CD14-positive monocyte (primary cell): ENCODE data around the gene ABCD2. TPM values are rescaled to one million over a fixed set of nuclear protein-coding genes. Genes with fewer than 3 reads are reported as not detected.

Experiments
- DNase-seq, 3 donors: peaks; one replicate each; pipeline ENCODE4 v3.0.0-alpha.2; 2011 to 2022
- H2AFZ ChIP-seq: 2 replicates; pipeline ENCODE4 v1.6.0; 2012; ENCODE audit warnings: mild to moderate bottlenecking, low read depth, low read length, inconsistent platforms; ENCODE audit not compliant: insufficient read depth, poor library complexity, severe bottlenecking
- H3K27ac ChIP-seq, 2 donors: 1 replicate in 1 of 2; 2 replicates in 1 of 2; pipeline ENCODE4 v1.5.1; 2012 to 2013; ENCODE audit warnings: low read length in 2 of 2, control low read depth in 1 of 2, inconsistent platforms in 1 of 2, low read depth in 1 of 2, mild to moderate bottlenecking in 1 of 2
- H3K27me3 ChIP-seq, 2 donors: one replicate each; pipeline versions ENCODE4 v1.6.0 to v1.6.1; 2011 to 2013; ENCODE audit warnings: low read length in 2 of 2; ENCODE audit not compliant: control insufficient read depth in 2 of 2, insufficient read depth in 2 of 2
- H3K36me3 ChIP-seq, 2 donors: replicated peaks in 1 of 2; 1 replicate in 1 of 2; 2 replicates in 1 of 2; pipeline versions ENCODE4 v1.5.1 to v1.6.1; 2012 to 2013; ENCODE audit warnings: low read length in 2 of 2, control low read depth in 1 of 2, inconsistent platforms in 1 of 2, mild to moderate bottlenecking in 1 of 2; ENCODE audit not compliant: insufficient read depth in 2 of 2, control insufficient read depth in 1 of 2
- H3K4me1 ChIP-seq, 2 donors: 1 replicate in 1 of 2; 2 replicates in 1 of 2; pipeline versions ENCODE4 v1.5.1 to v1.6.1; 2012 to 2013; ENCODE audit warnings: low read length in 2 of 2, control low read depth in 1 of 2, inconsistent platforms in 1 of 2, mild to moderate bottlenecking in 1 of 2, moderate library complexity in 1 of 2; ENCODE audit not compliant: insufficient read depth in 2 of 2, control insufficient read depth in 1 of 2
- H3K4me2 ChIP-seq: replicated peaks from 2 replicates; pipeline ENCODE3; 2012; ENCODE audit warnings: low read length, moderate library complexity, mild to moderate bottlenecking; ENCODE audit not compliant: poor library complexity, severe bottlenecking; ENCODE audit errors: extremely low read depth
- H3K4me3 ChIP-seq, 3 experiments: fragments of 200-600 bp in 1 of 3; sonication (generic) in 1 of 3; replicated peaks in 1 of 3; 1 replicate in 2 of 3; 2 replicates in 1 of 3; pipeline ENCODE4 v1.5.1; 2011 to 2013; ENCODE audit warnings: low read length in 3 of 3, mild to moderate bottlenecking in 3 of 3, control low read depth in 2 of 3, low read depth in 2 of 3, inconsistent platforms in 1 of 3, moderate library complexity in 1 of 3
- H3K79me2 ChIP-seq: 2 replicates; pipeline ENCODE4 v1.6.0; 2012; ENCODE audit warnings: mild to moderate bottlenecking, control low read depth, inconsistent platforms, low read length, moderate library complexity; ENCODE audit not compliant: insufficient read depth
- H3K9ac ChIP-seq: 2 replicates; pipeline ENCODE4 v1.6.0; 2017; ENCODE audit warnings: low read length, mild to moderate bottlenecking; ENCODE audit not compliant: insufficient read depth, poor library complexity, severe bottlenecking
- H3K9me3 ChIP-seq, 2 donors: replicated peaks in 1 of 2; 1 replicate in 1 of 2; 2 replicates in 1 of 2; pipeline versions ENCODE4 v1.5.1 to v1.6.1; 2012 to 2013; ENCODE audit warnings: low read length in 2 of 2, control low read depth in 1 of 2; ENCODE audit not compliant: control insufficient read depth in 1 of 2, insufficient read depth in 1 of 2
- H4K20me1 ChIP-seq: 2 replicates; pipeline ENCODE4 v1.6.0; 2012; ENCODE audit warnings: mild to moderate bottlenecking, low read length, control low read depth, moderate library complexity; ENCODE audit not compliant: insufficient read depth
- H3K27ac Mint-ChIP-seq, 7 donors: one replicate each; pipeline ENCODE4 v1.8.0; 2020; ENCODE audit warnings: mild to moderate bottlenecking in 7 of 7, mixed read lengths in 7 of 7, moderate library complexity in 6 of 7, inconsistent platforms in 2 of 7
- H3K27me3 Mint-ChIP-seq, 3 donors: one replicate each; pipeline ENCODE4 v1.8.0; 2021 to 2022; ENCODE audit warnings: low read depth in 3 of 3, mild to moderate bottlenecking in 3 of 3, mixed read lengths in 3 of 3, moderate library complexity in 3 of 3, inconsistent platforms in 1 of 3
- H3K36me3 Mint-ChIP-seq, 2 donors: one replicate each; pipeline ENCODE4 v1.8.0; 2020; ENCODE audit warnings: mixed read lengths in 2 of 2, inconsistent platforms in 1 of 2, mild to moderate bottlenecking in 1 of 2
- H3K4me1 Mint-ChIP-seq: one replicate; pipeline ENCODE4 v1.8.0; 2020; ENCODE audit warnings: mild to moderate bottlenecking, mixed read lengths
- H3K4me3 Mint-ChIP-seq, 2 donors: one replicate each; pipeline ENCODE4 v1.8.0; 2020; ENCODE audit warnings: mild to moderate bottlenecking in 2 of 2, mixed read lengths in 2 of 2, moderate library complexity in 1 of 2
- H3K9me3 Mint-ChIP-seq, 7 donors: one replicate each; pipeline ENCODE4 v1.8.0; 2020 to 2022; ENCODE audit warnings: mixed read lengths in 7 of 7, mild to moderate bottlenecking in 6 of 7, moderate library complexity in 6 of 7, inconsistent platforms in 2 of 7
- CTCF ChIP-seq: fragments of 200-600 bp; IDR thresholded peaks from one replicate; pipeline ENCODE4 v1.8.0; 2022; ENCODE audit warnings: antibody characterized with exemption, mild to moderate bottlenecking
- WGBS: methylation state at CpG from one replicate; pipeline ENCODE4 v1.1.5; 2013; ENCODE audit warnings: missing lambda C conversion rate; ENCODE audit not compliant: insufficient coverage; 5-methylcytosine and 5-hydroxymethylcytosine counted together
- intact Hi-C, 2 donors: fragments of 100-400 bp; cut with micrococcal nuclease; formaldehyde crosslinking; loops; one replicate each; pipeline versions ENCODE4 v1.15.0 to v1.15.1; 2023
- polyA plus RNA-seq, 3 donors: library from polyadenylated mRNA; depleted of rRNA in 1 of 3; unstranded in 2 of 3; stranded (reverse) in 1 of 3; fragments of 300-500 nt in 2 of 3; fragments of >200 nt in 1 of 3; fragmentation: Illumina TruSeq in 2 of 3; gene quantifications; 1 replicate in 2 of 3; 2 replicates in 1 of 3; pipeline ENCODE4 v1.2.3, GENCODE V29; 2012 to 2021

ABCD2 gene
- polyA plus RNA-seq, 3 donors = not detected

- 64% methylated on average over 3 of the region's 9 CpGs for WGBS
- no peaks in the 10 kb centered on the region for H3K79me2 ChIP-seq
- H3K9ac ChIP-seq = no peak overlapping the region
- no peak overlapping the region for H3K4me3 Mint-ChIP-seq
- no peak overlapping the region for H3K27ac Mint-ChIP-seq
- H3K4me3 ChIP-seq = no peak overlapping the region
- H3K27ac ChIP-seq = no peak overlapping the region
- no peaks in the 10 kb centered on the region for H3K9me3 ChIP-seq
- no peaks in the 10 kb centered on the region for H3K36me3 ChIP-seq
- no peak overlapping the region for H2AFZ ChIP-seq
- H3K27me3 Mint-ChIP-seq = peaks cover 0 to 3% (median 2%) of the 10 kb centered on the region in 3 donors
- no peak for DNase-seq
- H3K36me3 Mint-ChIP-seq = no peaks in the 10 kb centered on the region
- no peak overlapping the region for H3K4me2 ChIP-seq
- H3K4me1 Mint-ChIP-seq = no peaks in the 10 kb centered on the region
- TF ChIP-seq CTCF = no peak
- H3K27me3 ChIP-seq = no peaks in the 10 kb centered on the region
- H4K20me1 ChIP-seq = no peaks in the 10 kb centered on the region
- intact Hi-C loops = no loop called here
- no peaks in the 10 kb centered on the region for H3K9me3 Mint-ChIP-seq
- H3K4me1 ChIP-seq = no peaks in the 10 kb centered on the region
These were observed 31.3 kb downstream of the ABCD2 start for GRCh38 chr12:39588348-39588747.

GRCh38 chr12:39587225-39587624, 32.4 kb downstream of the ABCD2 start:
- Histone ChIP-seq H3K79me2 (no peaks in the 10 kb centered on the region), H3K27ac (no peak overlapping the region), H3K27me3 (no peaks in the 10 kb centered on the region), H3K4me1 (no peaks in the 10 kb centered on the region), H4K20me1 (no peaks in the 10 kb centered on the region), H2AFZ (no peak overlapping the region), H3K4me2 (no peak overlapping the region), H3K9ac (no peak overlapping the region), H3K4me3 (no peak overlapping the region), H3K9me3 (no peaks in the 10 kb centered on the region), H3K36me3 (no peaks in the 10 kb centered on the region)
- 100% methylated on average over 1 of the region's 3 CpGs for WGBS
- intact Hi-C loops = no loop called here
- Mint-ChIP-seq H3K27me3 (peaks cover 0 to 3% (median 2%) of the 10 kb centered on the region in 3 donors), H3K4me1 (no peaks in the 10 kb centered on the region), H3K4me3 (no peak overlapping the region), H3K36me3 (no peaks in the 10 kb centered on the region), H3K27ac (no peak overlapping the region), H3K9me3 (no peaks in the 10 kb centered on the region)
- no peak for TF ChIP-seq CTCF
- no peak for DNase-seq
